HG03025 (cell line): ENCODE data around the gene PARM1.

ENCODE experiments used
- ATAC-seq: cut with Tn5 transposase; IDR thresholded peaks from one replicate; pipeline ENCODE4 v1.9.1; 2021; ENCODE audit warnings: mild to moderate bottlenecking, moderate library complexity; ENCODE audit not compliant: unreplicated experiment, low FRiP score

The PARM1 gene

GRCh38 chr4:75018811-75019479, 86.0 kb downstream of the PARM1 start:
- no peak for ATAC-seq

GRCh38 chr4:75025431-75025830, 92.5 kb downstream of the PARM1 start:
- ATAC-seq: no peak

- ATAC-seq: no peak
Measured at GRCh38 chr4:75028196-75028854, 95.4 kb downstream of the PARM1 start.

- ATAC-seq: no peak
Measured at GRCh38 chr4:75030028-75030427, 97.1 kb downstream of the PARM1 start.

- ATAC-seq: no peak
Measured at GRCh38 chr4:75030649-75031235, 97.8 kb downstream of the PARM1 start.

- no peak for ATAC-seq
Measured at GRCh38 chr4:75031775-75032174, 98.9 kb downstream of the PARM1 start.

- ATAC-seq: no peak
Measured at GRCh38 chr4:75034523-75034922, 101.6 kb downstream of the PARM1 start.

GRCh38 chr4:75035321-75035720, 102.4 kb downstream of the PARM1 start:
- ATAC-seq: no peak

GRCh38 chr4:75036046-75036830, 103.3 kb downstream of the PARM1 start:
- no peak for ATAC-seq

GRCh38 chr4:75037252-75037651, 104.3 kb downstream of the PARM1 start:
- no peak for ATAC-seq

GRCh38 chr4:75038376-75038775, 105.5 kb downstream of the PARM1 start:
- no peak for ATAC-seq

- ATAC-seq: no peak
Measured at GRCh38 chr4:75040703-75041102, 107.8 kb downstream of the PARM1 start.

GRCh38 chr4:75042601-75043208, 109.8 kb downstream of the PARM1 start:
- no peak for ATAC-seq

- ATAC-seq: no peak
Measured at GRCh38 chr4:75046226-75046625, 113.3 kb downstream of the PARM1 start.

GRCh38 chr4:75046641-75047040, 113.7 kb downstream of the PARM1 start:
- ATAC-seq: no peak

- no peak for ATAC-seq
Measured at GRCh38 chr4:75048208-75048879, 115.4 kb downstream of the PARM1 start.

GRCh38 chr4:75051431-75051830, 118.5 kb downstream of the PARM1 start:
- no peak for ATAC-seq

GRCh38 chr4:75053352-75053751, 120.4 kb downstream of the PARM1 start:
- no peak for ATAC-seq

GRCh38 chr4:75054078-75054477, 121.2 kb downstream of the PARM1 start:
- no peak for ATAC-seq

- no peak for ATAC-seq
Measured at GRCh38 chr4:75056277-75056676, 123.4 kb downstream of the PARM1 start.
